HG03095 (cell line): ENCODE data around the gene CADM2.

ENCODE experiments used
- ATAC-seq: cut with Tn5 transposase; IDR thresholded peaks from one replicate; pipeline ENCODE4 v1.9.1; 2021; ENCODE audit warnings: moderate library complexity; ENCODE audit not compliant: unreplicated experiment

Gene CADM2

DNA sequence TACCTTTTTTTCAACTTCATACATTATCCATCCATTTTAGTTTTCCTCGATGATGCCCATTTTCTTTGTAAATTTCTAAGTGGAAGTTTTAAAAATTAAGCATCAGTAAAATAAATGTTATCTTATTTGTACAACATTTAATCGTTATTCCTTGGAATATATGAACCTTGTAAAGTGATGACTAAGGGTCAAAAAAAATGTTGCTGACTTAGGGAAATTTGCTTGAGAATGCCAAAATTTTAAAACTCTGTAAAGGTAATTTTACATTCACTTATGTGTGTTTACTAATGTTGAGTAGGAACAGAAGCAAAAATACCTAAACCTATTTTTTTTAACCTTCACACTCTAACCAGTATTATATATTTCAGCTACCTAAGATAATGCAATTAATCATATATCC, 1115.0 kb downstream of the CADM2 start:
- ATAC-seq, result no peak

DNA sequence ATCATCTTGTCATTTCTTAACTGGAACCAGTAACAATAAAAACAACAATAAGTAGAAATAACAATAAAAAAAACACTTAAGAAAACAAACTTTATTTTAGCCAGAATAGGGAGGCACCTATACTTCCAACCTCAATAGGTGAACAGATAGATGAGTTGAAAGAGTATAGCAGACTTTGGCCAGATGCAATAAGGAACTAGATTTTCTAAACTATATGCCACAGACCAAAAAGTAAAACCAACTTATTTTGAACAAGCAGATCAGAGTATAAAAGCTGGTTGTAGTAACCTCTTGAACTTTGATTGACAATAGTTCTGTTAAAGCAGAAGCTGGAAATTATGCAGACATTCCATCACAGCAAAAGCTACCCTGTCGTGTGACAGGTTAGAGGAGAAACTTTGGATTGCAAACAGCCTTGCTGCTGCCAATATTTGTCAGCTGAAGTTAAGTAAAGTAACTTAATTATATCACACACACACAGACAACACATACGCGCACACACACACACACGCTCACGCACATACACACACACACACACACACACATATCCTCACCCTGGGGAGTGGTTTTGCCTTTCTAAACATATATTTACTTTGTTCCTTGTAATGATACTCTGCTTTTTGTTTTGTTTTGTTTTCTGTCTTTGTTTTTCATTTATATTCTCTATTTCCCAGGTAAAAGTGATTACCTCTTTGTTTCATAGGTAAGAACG, 1128.5 kb downstream of the CADM2 start:
- no peak for ATAC-seq

DNA sequence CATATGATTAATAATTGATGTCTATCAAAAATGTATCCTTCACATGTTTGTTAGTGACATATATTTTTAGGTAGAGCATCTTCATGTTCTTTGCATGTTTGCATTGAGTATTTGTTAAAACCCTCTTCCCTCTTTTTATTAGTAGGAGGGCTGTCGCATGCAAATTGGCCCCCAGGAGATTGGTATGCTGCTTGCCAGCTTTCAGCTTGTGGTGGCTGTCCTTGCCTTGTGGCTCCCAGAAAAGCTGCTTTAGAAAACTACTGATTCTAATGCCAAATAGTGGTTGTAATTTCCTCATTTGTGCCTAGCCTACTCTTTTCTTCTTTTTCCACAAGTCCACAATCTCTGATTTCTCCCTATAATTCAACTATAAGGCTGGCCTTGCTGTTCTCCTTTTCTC, 1145.4 kb downstream of the CADM2 start:
- no peak for ATAC-seq

- ATAC-seq, result no peak
Observed at GRCh38 chr3:86109434-86109833, 1150.6 kb downstream of the CADM2 start.
